HG03280 (cell line): ENCODE data around the gene KLF3.

Experiments
- ATAC-seq: cut with Tn5 transposase; IDR thresholded peaks from one replicate; pipeline ENCODE4 v1.9.1; 2021; ENCODE audit warnings: mild to moderate bottlenecking, moderate library complexity; ENCODE audit not compliant: unreplicated experiment

KLF3 gene

GRCh38 chr4:38735870-38736269 is 71.9 kb downstream of the KLF3 start:
- no peak for ATAC-seq

DNA sequence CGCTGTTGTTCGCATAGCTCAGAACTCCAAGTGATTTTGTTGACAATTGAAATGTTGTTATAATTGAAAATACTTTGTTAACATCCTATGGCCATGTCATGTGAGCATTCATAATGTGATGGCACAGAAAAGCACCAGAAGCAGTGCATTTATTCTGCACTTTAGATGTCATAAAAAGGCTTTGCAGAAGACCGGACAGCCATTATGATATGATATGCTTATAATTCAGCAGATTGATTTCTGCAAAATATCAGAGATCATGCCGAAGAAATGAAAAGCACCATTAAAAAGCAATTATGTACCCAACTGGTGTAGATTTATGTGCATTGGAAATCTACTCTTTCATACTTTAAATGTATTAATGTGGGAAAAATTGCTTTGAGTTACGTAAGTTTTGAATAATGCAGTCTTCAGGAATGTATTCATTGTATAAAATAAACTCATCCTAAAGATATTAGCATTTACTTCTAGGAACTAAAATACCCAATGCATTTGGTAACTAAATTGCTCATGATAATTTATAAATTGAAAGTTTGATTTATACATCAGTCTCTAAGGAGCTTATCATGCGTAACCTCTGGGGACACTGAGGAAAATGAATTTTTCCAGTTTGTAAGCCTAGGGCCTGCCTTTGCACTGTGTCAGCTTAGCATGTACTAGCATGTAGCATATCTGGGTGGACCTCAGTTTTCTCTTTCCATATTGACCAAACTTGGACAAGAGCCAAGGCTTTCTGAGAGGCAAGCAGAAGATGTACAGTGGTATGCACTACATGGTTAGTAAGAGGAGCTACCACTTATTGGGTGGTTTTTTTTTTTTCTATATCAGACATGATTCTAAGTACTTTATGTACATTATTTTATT is 75.2 kb downstream of the KLF3 start:
- no peak for ATAC-seq

DNA sequence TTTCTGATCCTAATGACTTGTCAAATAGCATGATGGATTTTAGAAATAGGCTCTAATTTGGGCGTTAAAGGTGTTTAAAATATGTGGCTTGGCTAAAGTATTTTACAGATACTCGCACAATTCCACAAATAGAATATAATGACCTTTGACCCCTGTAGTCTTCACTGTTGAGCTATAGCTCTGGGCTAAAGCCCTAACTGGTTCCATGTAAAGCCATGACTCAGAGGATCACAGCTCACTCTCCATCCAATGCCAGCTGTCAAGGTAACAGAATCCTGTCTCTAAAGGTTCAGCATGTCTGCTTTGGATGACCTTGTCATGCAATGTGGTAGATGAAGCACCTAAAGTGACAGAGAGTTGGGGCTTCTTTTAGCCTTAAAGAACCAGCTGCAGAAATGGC is 76.3 kb downstream of the KLF3 start:
- no peak for ATAC-seq

DNA sequence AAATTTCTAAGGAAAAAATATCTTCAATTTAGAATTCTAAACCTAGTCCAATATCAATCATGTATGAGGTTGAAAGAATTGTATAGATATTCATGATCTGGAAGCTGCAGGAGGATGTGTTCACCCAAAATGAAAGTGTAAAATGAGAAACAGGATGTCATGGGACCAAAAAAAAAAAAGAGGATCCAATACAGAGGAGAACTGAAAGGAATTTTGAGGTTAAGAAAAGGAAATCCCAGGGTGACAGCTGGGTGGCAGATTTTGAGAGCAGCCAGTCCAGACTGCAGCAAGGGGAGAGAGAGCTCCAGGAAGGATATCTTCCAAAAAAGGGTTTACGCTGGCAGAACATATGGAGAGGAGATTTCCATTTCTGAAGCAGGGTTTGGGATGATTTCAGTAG is 79.9 kb downstream of the KLF3 start:
- no peak for ATAC-seq

GRCh38 chr4:38745881-38746280 is 81.9 kb downstream of the KLF3 start:
- no peak for ATAC-seq

- ATAC-seq = no peak
Observed at GRCh38 chr4:38747629-38748028, 83.6 kb downstream of the KLF3 start.

DNA sequence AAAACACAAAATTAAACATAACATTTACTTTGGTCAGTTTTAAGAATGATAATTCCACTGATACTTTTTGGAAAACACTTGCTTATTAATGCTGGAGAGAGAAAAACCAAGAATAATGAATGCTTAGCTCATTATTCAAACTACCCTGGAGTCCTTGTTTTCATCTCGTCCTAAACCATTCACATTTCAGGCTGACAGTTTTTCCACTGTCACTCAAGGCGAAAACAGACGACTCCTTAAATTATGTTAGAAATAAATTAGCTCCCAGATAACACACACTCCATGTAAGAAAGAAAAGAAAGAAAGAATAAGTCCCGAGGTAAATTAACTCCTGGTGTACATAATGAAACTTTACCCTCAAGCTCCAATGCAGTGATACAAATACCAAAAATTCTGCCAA is 85.3 kb downstream of the KLF3 start:
- ATAC-seq = no peak
